HS-5 (cell line): ENCODE data around the gene DUSP14.

Experiments used
- DNase-seq: peaks from one replicate; pipeline ENCODE4 v3.0.0-alpha.2; 2012; ENCODE audit warnings: low read depth

The DUSP14 gene

GRCh38 chr17:37562016-37562745 is 72.5 kb downstream of the DUSP14 start:
- no peak for DNase-seq
